ENCODE measurements around the gene NT5C3A. TPM values are rescaled to one million over a fixed set of nuclear protein-coding genes. Genes with fewer than 3 reads are reported as not detected.

Gene NT5C3A
- total and polyA plus RNA-seq, 2 of the 8 experiments (the other 6 are each of a cell fraction or from before 2014, with no cell fraction given) = 7.5 to 22.7 TPM

DNA sequence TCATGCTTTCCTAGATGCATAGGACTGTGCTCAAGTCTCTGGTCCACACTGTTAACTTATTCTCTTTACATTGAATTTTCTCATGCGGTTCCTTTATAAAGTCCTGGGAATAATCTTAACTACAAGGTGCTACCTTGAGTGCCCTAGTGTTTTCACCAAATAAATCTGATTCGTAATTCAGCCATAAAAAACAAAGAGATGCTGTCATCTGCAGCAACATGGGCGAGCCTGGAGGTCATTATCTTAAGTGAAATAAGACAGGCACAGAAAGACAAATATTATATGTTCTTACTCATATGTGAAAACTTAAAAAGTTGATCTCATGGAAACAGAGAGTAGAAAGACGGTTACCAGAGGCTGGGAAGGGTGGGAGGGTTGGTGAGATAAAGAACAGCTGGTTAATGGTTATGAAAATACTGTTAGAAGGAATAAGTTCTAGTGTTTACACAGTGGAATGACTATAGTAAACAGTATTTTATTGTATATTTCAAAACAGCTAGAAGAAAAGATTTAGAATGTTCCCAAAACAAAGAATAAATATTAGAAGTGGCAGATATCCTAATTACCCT is 38.3 kb downstream of the NT5C3A start (continued):
- TF ChIP-seq, protein P1, sequence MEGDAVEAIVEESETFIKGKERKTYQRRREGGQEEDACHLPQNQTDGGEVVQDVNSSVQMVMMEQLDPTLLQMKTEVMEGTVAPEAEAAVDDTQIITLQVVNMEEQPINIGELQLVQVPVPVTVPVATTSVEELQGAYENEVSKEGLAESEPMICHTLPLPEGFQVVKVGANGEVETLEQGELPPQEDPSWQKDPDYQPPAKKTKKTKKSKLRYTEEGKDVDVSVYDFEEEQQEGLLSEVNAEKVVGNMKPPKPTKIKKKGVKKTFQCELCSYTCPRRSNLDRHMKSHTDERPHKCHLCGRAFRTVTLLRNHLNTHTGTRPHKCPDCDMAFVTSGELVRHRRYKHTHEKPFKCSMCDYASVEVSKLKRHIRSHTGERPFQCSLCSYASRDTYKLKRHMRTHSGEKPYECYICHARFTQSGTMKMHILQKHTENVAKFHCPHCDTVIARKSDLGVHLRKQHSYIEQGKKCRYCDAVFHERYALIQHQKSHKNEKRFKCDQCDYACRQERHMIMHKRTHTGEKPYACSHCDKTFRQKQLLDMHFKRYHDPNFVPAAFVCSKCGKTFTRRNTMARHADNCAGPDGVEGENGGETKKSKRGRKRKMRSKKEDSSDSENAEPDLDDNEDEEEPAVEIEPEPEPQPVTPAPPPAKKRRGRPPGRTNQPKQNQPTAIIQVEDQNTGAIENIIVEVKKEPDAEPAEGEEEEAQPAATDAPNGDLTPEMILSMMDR (IDR thresholded peaks at IDR 0.05; ENCODE audit: control extremely low read depth in 1 of 3, insufficient read depth in 1 of 3, low read depth in 1 of 3, low read length in 3 of 3) = no peak
- no peak for TF ChIP-seq SP4 (IDR thresholded peaks at IDR 0.05; ENCODE audit: low read length)

Data from H1 (cell line).